Activated naive CD4-positive, alpha-beta T cell treated with anti-CD3 and anti-CD28 coated beads, Interleukin-2, amount 10 ng/mL, durations not matched to agents 7 days and 5 days (primary cell): Measurements from ENCODE around the gene SLC9A1.

ENCODE experiments used
- CTCF ChIA-PET: fragments of 350-600 bp; sonication (Branson Sonifier 250); formaldehyde crosslinking; loops from one replicate; lab custom pipeline; 2021; ENCODE audit warnings: antibody characterized with exemption; lab: Charles Lee
- DNase-seq: peaks from one replicate; pipeline ENCODE4 v3.0.0-alpha.2; 2020
- H3K27ac Mint-ChIP-seq: one replicate; pipeline ENCODE4 v1.8.0; 2021; ENCODE audit warnings: mild to moderate bottlenecking, moderate library complexity, mixed read lengths
- H3K27me3 Mint-ChIP-seq: one replicate; pipeline ENCODE4 v1.8.0; 2021; ENCODE audit warnings: mild to moderate bottlenecking, mixed read lengths
- H3K36me3 Mint-ChIP-seq: one replicate; pipeline ENCODE4 v1.8.0; 2021; ENCODE audit warnings: mixed read lengths
- H3K4me1 Mint-ChIP-seq: one replicate; pipeline ENCODE4 v1.8.0; 2021; ENCODE audit warnings: mixed read lengths
- H3K4me3 Mint-ChIP-seq: one replicate; pipeline ENCODE4 v1.8.0; 2021; ENCODE audit warnings: mild to moderate bottlenecking, moderate library complexity, mixed read lengths
- H3K9me3 Mint-ChIP-seq: one replicate; pipeline ENCODE4 v1.8.0; 2021; ENCODE audit warnings: mixed read lengths

Gene SLC9A1

GRCh38 chr1:27086628-27087027 is 68.3 kb downstream of the SLC9A1 start:
- DNase-seq, result no peak
- no peaks in the 10 kb centered on the region for H3K36me3 Mint-ChIP-seq
- H3K27me3 Mint-ChIP-seq, result peaks cover 17% of the 10 kb centered on the region
- H3K27ac Mint-ChIP-seq, result peak overlapping the region; percentile 10
- peaks cover 4% of the 10 kb centered on the region for H3K4me1 Mint-ChIP-seq
- H3K4me3 Mint-ChIP-seq, result no peak overlapping the region
- peaks cover 2% of the 10 kb centered on the region for H3K9me3 Mint-ChIP-seq
- CTCF ChIA-PET, result no interaction called here

- H3K4me1 Mint-ChIP-seq, result peaks cover 4% of the 10 kb centered on the region
- H3K4me3 Mint-ChIP-seq, result no peak overlapping the region
- H3K36me3 Mint-ChIP-seq, result no peaks in the 10 kb centered on the region
- peaks cover 2% of the 10 kb centered on the region for H3K9me3 Mint-ChIP-seq
- CTCF ChIA-PET, result no interaction called here
- no peak overlapping the region for H3K27ac Mint-ChIP-seq
- peaks cover 17% of the 10 kb centered on the region for H3K27me3 Mint-ChIP-seq
- DNase-seq, result no peak
These were observed 68.9 kb downstream of the SLC9A1 start for GRCh38 chr1:27086026-27086425.

- CTCF ChIA-PET, result interaction anchor here (1.0 kb wide), 1 partner anchor 37 kb away, joined by 3 read pairs; no protein-coding TSS in a partner anchor
- H3K9me3 Mint-ChIP-seq, result peaks cover 2% of the 10 kb centered on the region
- H3K36me3 Mint-ChIP-seq, result no peaks in the 10 kb centered on the region
- H3K4me1 Mint-ChIP-seq, result peaks cover 4% of the 10 kb centered on the region
- no peak overlapping the region for H3K4me3 Mint-ChIP-seq
- no peak for DNase-seq
- H3K27ac Mint-ChIP-seq, result no peak overlapping the region
- H3K27me3 Mint-ChIP-seq, result peaks cover 17% of the 10 kb centered on the region
These were observed 70.8 kb downstream of the SLC9A1 start for GRCh38 chr1:27084107-27084506.

GRCh38 chr1:27077968-27078367 is 77.0 kb downstream of the SLC9A1 start:
- Mint-ChIP-seq H3K9me3 (no peaks in the 10 kb centered on the region), H3K36me3 (no peaks in the 10 kb centered on the region), H3K4me1 (no peaks in the 10 kb centered on the region), H3K27me3 (peaks cover 24% of the 10 kb centered on the region), H3K27ac (no peak overlapping the region), H3K4me3 (no peak overlapping the region)
- DNase-seq, result no peak
- CTCF ChIA-PET, result no interaction called here

GRCh38 chr1:27076803-27077202 is 78.1 kb downstream of the SLC9A1 start:
- Mint-ChIP-seq H3K27me3 (peaks cover 25% of the 10 kb centered on the region), H3K36me3 (no peaks in the 10 kb centered on the region), H3K4me3 (no peak overlapping the region), H3K9me3 (no peaks in the 10 kb centered on the region), H3K27ac (no peak overlapping the region), H3K4me1 (no peaks in the 10 kb centered on the region)
- CTCF ChIA-PET, result interaction anchor here (0.6 to 1.0 kb wide), 2 partner anchors 21 to 615 kb away, joined by 3 read pairs; no protein-coding TSS in a partner anchor
- no peak for DNase-seq

- Mint-ChIP-seq H3K27me3 (peaks cover 41% of the 10 kb centered on the region), H3K36me3 (no peaks in the 10 kb centered on the region), H3K9me3 (no peaks in the 10 kb centered on the region), H3K27ac (no peak overlapping the region), H3K4me3 (no peak overlapping the region), H3K4me1 (no peaks in the 10 kb centered on the region)
- CTCF ChIA-PET, result interaction anchor here (1.1 to 1.5 kb wide), 4 partner anchors 18 to 77 kb away, joined by 3 to 6 read pairs (median 4); no protein-coding TSS in a partner anchor
- DNase-seq, result no peak
These were observed 80.6 kb downstream of the SLC9A1 start for GRCh38 chr1:27074175-27074780.

- Mint-ChIP-seq H3K9me3 (no peaks in the 10 kb centered on the region), H3K27ac (no peak overlapping the region), H3K27me3 (peaks cover 33% of the 10 kb centered on the region), H3K4me3 (no peak overlapping the region), H3K36me3 (no peaks in the 10 kb centered on the region), H3K4me1 (no peaks in the 10 kb centered on the region)
- CTCF ChIA-PET, result interaction anchor here (0.9 to 1.6 kb wide), 4 partner anchors 25 to 226 kb away, joined by 3 to 9 read pairs (median 4); no protein-coding TSS in a partner anchor
- DNase-seq, result no peak
These were observed 83.9 kb downstream of the SLC9A1 start for GRCh38 chr1:27071049-27071416.

GRCh38 chr1:27070390-27071048 is 84.4 kb downstream of the SLC9A1 start:
- CTCF ChIA-PET, result interaction anchor here (0.9 to 1.6 kb wide), 3 partner anchors 24 to 226 kb away, joined by 3 to 9 read pairs (median 3); no protein-coding TSS in a partner anchor
- no peaks in the 10 kb centered on the region for H3K4me1 Mint-ChIP-seq

GRCh38 chr1:27068922-27069321 is 86.0 kb downstream of the SLC9A1 start:
- CTCF ChIA-PET, result no interaction called here
- H3K4me3 Mint-ChIP-seq, result no peak overlapping the region
- H3K9me3 Mint-ChIP-seq, result no peaks in the 10 kb centered on the region
- peaks cover 26% of the 10 kb centered on the region for H3K27me3 Mint-ChIP-seq
- H3K27ac Mint-ChIP-seq, result no peak overlapping the region
- H3K36me3 Mint-ChIP-seq, result no peaks in the 10 kb centered on the region
- no peak for DNase-seq
- no peaks in the 10 kb centered on the region for H3K4me1 Mint-ChIP-seq

More at GRCh38 chr1:27070390-27071048, 84.4 kb downstream of the SLC9A1 start:
- H3K9me3 Mint-ChIP-seq, result no peaks in the 10 kb centered on the region
- DNase-seq, result no peak
- H3K27ac Mint-ChIP-seq, result no peak overlapping the region
- H3K27me3 Mint-ChIP-seq, result peaks cover 33% of the 10 kb centered on the region
- no peaks in the 10 kb centered on the region for H3K36me3 Mint-ChIP-seq
- H3K4me3 Mint-ChIP-seq, result no peak overlapping the region

GRCh38 chr1:27065999-27066630 is 88.8 kb downstream of the SLC9A1 start:
- peaks cover 16% of the 10 kb centered on the region for H3K27me3 Mint-ChIP-seq
- no peaks in the 10 kb centered on the region for H3K9me3 Mint-ChIP-seq
- no peak for DNase-seq
- no peak overlapping the region for H3K4me3 Mint-ChIP-seq
- no peak overlapping the region for H3K27ac Mint-ChIP-seq
- no peaks in the 10 kb centered on the region for H3K4me1 Mint-ChIP-seq
- CTCF ChIA-PET, result interaction anchor here (0.8 to 1.1 kb wide), 2 partner anchors 22 to 34 kb away, joined by 3 to 5 read pairs; no protein-coding TSS in a partner anchor
- H3K36me3 Mint-ChIP-seq, result no peaks in the 10 kb centered on the region

- no peak overlapping the region for H3K4me3 Mint-ChIP-seq
- no peak for DNase-seq
- peaks cover 21% of the 10 kb centered on the region for H3K27me3 Mint-ChIP-seq
- no peaks in the 10 kb centered on the region for H3K36me3 Mint-ChIP-seq
- no peaks in the 10 kb centered on the region for H3K9me3 Mint-ChIP-seq
- no peaks in the 10 kb centered on the region for H3K4me1 Mint-ChIP-seq
- CTCF ChIA-PET, result interaction anchor here (1.3 kb wide), 1 partner anchor 15 kb away, joined by 4 read pairs; no protein-coding TSS in a partner anchor
- no peak overlapping the region for H3K27ac Mint-ChIP-seq
These were observed 94.0 kb downstream of the SLC9A1 start for GRCh38 chr1:27060891-27061290.

GRCh38 chr1:27058966-27059669 is 95.8 kb downstream of the SLC9A1 start:
- Mint-ChIP-seq H3K9me3 (no peaks in the 10 kb centered on the region), H3K27me3 (peaks cover 21% of the 10 kb centered on the region), H3K36me3 (no peaks in the 10 kb centered on the region), H3K4me1 (no peaks in the 10 kb centered on the region), H3K4me3 (no peak overlapping the region), H3K27ac (no peak overlapping the region)
- no peak for DNase-seq
- CTCF ChIA-PET, result no interaction called here

- no peak for DNase-seq
- H3K27ac Mint-ChIP-seq, result no peak overlapping the region
- no peaks in the 10 kb centered on the region for H3K9me3 Mint-ChIP-seq
- no peaks in the 10 kb centered on the region for H3K4me1 Mint-ChIP-seq
- H3K27me3 Mint-ChIP-seq, result peaks cover 21% of the 10 kb centered on the region
- no peaks in the 10 kb centered on the region for H3K36me3 Mint-ChIP-seq
- H3K4me3 Mint-ChIP-seq, result no peak overlapping the region
- CTCF ChIA-PET, result interaction anchor here (0.8 to 1.6 kb wide), 2 partner anchors 12 to 13 kb away, joined by 4 to 9 read pairs; no protein-coding TSS in a partner anchor
These were observed 96.9 kb downstream of the SLC9A1 start for GRCh38 chr1:27057801-27058625.
